ENCODE results near the gene SGMS1.

- TF ChIP-seq CTCF (IDR thresholded peaks at IDR 0.05) (no peak), EP300 (IDR thresholded peaks at IDR 0.05) (no peak), POLR2A (IDR thresholded peaks at IDR 0.05) (no peak)
Observed at GRCh38 chr10:50604809-50605208, 18.9 kb downstream of the SGMS1 start.
